HUDEP-2 (cell line): ENCODE measurements around the gene ITGA3.

Experiments
- DNase-seq, 76 experiments: peaks; one replicate each; lab custom pipeline; 2025; ENCODE audit not compliant: unreplicated experiment in 76 of 76; lab: John Stamatoyannopoulos, UW

Gene ITGA3

GRCh38 chr17:50055426-50056216 lies at the start of gene ITGA3:
Gene ITGA3, plus strand, starts transcription at chr17:50056110. Its CDS starts 330 bp downstream, at chr17:50056440.
- no peak for DNase-seq

DNA sequence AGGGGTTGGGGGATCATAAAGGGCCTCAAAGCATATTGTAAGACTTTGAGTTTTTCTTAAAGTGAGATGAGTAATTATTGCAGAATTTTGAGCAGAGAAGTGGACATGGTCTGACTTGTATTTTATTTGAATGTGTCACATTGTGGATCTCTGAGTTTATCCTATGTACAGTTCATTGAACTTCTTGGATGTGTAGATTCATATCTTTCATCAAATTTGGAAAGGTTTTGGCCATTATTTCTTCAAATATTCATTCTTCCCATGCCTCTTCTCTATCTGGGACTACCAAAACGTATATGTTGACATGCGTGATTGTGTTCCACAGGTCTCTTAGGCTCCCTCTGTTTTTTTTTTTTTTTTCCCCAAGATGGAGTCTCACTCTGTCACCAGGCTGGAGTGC lies 46.6 kb upstream of the ITGA3 start:
- DNase-seq: no peak

DNA sequence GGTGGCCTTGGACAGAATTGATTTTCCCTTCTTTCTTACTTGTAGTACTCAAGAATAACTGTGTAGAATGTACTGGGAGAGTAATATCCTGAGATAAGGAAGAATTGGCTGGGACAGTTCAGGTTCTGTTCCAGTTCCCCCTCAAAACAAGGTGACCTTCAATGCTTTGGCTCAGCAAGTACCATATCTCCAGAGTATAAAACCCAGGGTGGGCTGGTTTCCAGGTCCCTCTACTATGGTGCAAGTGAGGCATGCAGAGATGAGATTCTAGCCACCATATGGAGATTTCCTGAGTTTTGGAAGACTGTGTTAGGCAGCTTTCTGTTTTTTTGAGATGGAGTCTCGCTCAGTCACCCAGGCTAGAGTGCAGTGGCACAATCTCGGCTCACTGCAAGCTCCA lies 42.8 kb upstream of the ITGA3 start:
- DNase-seq: no peak

DNA sequence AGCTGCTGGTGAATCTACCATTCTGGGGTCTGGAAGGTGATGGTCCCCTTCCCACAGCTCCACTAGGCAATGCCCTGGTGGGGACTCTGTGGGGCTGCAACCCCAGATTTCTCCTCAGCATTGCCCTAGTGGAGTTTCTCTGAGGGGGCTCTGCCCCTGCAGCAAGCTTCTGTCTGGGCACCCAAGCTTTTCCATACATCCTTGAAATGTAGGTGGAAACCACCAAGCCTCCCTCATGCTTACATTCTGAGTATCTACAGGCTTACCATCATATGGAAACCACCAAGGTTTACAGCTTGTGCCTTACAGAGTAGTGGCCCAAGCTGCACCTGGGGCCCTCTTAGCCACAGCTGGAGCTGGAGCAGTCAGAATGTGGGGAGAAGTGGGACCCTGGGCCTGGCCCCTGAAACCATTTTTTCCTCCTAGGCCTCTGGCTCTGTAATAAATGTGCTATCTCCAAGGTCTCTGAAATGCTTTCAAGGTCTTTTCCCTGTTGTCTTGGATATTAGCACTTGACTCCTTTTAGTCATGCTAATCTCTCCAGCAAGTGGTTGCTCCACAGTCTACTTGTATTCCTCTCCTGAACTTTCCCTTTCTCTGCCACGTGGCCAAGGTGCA lies 41.3 kb upstream of the ITGA3 start:
- DNase-seq: no peak

DNA sequence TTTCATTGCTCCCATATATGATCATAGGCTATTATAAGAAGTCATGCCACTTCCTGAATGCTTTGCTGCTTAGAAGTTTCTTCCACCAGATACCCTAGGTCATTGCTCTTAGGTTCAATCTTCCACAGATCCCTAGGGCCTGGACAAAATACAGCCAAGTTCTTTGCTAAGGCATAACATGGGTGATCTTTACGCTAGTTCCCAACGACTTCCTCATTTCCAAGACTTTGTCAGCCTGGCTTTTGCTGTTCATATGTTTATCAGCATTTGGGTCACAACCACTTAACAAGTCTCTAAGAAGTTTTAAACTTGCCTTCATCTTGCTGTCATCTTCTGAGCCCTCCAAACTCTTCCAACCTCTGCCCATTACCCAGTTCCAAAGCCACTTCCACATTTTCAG lies 40.8 kb upstream of the ITGA3 start:
- DNase-seq: no peak

DNA sequence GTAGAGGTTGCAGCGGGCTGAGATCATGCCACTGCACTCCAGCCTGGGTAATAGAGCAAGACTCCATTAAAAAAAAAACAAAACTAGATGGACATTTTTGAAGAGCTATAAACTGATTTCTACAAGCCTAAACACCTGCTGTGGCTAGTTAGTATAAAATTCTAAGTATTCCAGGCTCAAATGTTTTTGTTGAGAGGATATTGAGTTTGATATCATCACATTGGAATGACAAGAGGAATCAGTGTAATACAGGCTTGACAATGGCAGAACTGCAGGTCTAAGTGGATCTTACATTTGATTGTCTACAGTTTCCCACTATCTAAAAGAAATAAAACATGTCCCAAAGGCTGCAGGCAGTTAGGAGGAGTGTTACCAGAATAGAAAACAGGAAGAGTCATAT lies 37.0 kb upstream of the ITGA3 start:
- DNase-seq: no peak

DNA sequence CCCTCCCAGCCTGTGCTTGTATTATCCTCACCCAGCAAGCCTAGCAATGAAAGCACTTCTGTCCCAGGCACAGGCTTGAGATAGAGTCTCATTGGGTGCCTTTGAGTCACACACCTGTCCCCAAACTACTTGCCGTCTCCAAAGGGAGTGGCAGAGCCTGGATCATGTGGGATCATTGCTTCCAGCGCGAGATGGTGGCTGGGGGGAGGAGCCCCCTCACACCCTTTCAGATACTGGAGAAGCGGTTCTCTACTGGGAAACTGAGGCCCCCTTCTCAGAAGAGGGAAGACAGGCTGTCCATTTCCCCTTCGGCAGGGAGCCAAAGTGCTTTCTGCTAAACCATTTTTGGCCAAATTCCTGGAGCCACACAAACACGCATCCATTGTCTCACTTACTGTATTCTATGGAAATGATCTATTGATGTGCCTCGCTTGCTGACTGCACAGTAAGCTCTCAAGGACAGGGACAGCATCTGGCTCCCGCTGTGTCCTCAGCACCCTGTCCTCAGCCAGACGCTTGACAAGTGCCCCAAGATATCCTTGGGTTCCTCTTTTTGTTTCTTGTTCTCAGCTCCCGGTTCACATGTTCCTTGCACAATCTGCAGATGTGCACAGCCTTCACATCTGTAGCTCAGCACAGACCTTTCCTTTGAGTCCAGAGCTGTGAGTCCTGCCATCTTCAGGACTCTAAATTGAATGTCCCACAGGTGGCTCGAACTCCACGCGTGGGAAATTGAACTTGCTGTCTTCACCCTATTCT lies 34.9 kb upstream of the ITGA3 start:
- no peak for DNase-seq

GRCh38 chr17:50021681-50022370 lies 34.1 kb upstream of the ITGA3 start:
- no peak for DNase-seq

DNA sequence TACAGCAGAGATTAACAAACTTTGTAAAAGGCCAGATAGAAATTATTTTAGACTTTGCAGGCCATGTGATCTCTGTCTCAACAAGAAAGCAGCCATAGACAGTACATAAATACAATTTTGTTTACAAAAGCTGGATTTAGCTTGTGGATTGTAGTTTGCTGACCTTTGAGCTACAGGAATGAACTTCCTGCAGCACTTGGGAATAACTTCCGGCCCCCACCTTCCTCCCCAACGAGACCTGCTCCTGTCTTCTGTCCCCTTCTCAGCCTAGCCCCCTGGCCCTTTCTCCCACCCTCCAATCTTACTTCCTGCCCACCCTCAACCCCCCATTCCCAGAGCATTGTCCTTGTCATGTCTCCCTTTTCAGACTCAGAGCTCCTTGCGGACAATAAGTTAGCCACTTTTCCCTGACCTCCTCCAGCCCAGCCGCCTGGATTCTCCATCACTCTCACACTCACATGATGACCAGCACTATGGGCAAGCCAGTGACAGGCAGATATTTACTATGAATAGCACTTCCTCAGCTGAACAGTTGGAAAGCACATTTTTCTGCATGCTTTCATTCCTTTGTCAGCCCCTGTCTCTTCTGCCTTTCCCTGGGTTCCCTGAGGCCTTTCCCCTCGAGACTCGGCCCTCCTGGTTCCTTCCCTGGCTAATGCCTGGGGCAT lies 33.3 kb upstream of the ITGA3 start:
- no peak for DNase-seq

GRCh38 chr17:50023520-50023919 lies 32.4 kb upstream of the ITGA3 start:
- DNase-seq: no peak

DNA sequence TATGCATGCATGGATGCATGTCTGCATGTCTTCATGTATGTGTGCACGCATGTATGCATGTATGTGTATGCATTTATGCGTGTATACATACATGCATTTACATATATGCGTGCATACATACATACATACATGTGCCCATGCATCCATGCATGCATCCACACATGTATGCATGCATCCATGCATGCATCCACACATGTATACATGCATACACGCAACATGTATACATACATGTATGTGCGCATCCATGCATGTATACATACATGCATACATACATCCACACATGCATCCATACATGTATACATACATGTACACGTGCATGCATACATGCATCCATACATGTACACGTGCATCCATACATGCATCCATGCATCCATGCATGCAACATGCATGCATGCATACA lies 31.1 kb upstream of the ITGA3 start:
- DNase-seq: no peak

DNA sequence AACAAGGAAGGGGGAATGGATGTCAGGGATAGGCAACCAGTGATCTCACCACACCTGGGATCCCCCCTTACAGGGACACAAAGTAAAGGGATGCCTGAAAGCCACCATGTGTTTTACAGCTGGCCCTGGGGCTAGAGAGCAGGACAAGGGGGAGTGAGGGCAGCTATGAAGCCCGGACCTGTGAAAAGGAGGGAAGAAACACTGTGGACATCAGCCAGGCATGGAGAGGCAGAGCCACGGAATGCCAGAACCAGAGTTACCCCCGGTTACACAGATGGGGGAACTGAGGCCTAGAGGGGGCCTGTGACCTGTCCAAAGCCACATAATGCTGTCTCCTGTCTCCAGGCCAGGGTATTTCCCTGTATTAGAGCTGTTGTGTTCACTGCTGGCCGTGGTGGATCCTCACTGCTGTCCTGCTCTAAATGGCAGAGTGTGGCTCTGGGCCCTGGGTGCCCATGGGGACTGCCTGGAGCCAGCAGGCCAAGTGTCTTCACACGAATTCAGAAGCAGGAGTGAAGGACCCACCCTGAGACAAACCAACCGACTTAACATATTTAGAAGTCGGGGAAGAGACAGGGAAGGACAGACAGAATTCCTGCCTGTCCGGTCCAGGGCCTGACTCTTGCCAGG lies 29.7 kb upstream of the ITGA3 start:
- no peak for DNase-seq

GRCh38 chr17:50026837-50027171 lies 29.1 kb upstream of the ITGA3 start:
- peak in 59 of 76 experiments; percentile 3 to 79 (median 36) for DNase-seq

- peak in 1 of 76 experiments; percentile 7 for DNase-seq
Measured at GRCh38 chr17:50027172-50027880, 28.6 kb upstream of the ITGA3 start.

DNA sequence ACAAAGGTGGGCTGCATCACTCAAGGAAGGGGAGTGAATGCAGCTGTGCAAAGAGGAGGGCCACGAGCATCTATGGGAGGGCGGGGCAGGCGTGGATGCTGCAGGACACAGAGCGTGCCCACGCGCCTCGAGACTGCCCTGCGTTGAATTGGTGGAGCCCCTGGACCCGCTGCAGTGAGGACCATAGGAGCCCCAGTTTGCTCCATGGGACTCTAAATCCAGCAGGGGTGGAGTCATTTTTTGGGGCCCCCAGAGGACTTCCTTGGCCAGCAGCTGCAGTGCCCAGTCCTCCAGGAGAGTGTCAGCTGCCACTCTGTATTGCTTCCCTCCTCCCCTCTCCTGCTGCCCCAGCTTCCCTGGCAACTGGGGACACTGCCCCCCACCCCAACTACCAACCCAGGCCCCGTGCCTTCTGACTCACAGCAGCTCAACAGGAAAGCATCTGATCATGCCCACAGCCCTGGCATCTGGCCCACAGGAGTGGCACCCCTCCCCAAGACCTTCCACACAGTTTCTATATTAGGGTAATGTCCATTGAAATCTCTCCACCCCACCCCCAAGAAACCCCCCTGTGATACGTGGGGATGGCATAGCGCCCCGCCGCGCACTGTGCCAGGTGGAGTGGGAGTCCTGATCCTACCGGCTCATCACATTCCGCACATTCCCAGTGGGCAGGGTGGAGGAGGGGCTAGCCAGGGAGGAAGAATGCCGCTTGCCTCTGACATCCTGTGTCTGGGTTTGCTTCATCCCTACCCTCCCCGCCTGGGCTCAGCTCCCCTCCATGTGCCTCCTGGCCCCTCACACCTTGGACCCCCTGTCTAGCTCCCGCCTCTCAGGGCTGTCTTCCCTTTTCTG lies 27.8 kb upstream of the ITGA3 start:
- no peak for DNase-seq

GRCh38 chr17:50028736-50029120 lies 27.2 kb upstream of the ITGA3 start:
- DNase-seq: no peak

GRCh38 chr17:50029185-50029584 lies 26.7 kb upstream of the ITGA3 start:
- no peak for DNase-seq

DNA sequence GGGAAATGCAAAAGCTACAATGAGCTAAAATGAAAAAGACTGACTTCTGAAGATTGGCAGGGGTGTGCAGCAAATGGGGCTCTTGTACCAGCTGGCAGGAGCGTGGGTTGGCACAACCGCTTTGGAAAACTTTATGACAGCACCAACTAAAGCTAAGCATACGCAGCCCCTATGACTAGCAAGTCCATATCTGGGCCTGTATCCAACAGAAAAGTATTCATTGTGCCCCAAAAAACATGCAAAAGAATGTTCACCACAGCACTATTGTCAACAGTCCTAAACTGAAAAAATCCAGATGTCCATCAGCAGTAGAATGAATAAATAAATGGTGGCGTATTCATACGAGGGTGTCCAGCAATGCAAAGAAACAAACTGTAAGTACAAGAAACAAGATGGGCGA lies 22.6 kb upstream of the ITGA3 start:
- no peak for DNase-seq
